ENCODE measurements around the gene IFT27.

GRCh38 chr22:36763576-36763975 is 12.3 kb downstream of the IFT27 start:
- TF ChIP-seq, protein P1, sequence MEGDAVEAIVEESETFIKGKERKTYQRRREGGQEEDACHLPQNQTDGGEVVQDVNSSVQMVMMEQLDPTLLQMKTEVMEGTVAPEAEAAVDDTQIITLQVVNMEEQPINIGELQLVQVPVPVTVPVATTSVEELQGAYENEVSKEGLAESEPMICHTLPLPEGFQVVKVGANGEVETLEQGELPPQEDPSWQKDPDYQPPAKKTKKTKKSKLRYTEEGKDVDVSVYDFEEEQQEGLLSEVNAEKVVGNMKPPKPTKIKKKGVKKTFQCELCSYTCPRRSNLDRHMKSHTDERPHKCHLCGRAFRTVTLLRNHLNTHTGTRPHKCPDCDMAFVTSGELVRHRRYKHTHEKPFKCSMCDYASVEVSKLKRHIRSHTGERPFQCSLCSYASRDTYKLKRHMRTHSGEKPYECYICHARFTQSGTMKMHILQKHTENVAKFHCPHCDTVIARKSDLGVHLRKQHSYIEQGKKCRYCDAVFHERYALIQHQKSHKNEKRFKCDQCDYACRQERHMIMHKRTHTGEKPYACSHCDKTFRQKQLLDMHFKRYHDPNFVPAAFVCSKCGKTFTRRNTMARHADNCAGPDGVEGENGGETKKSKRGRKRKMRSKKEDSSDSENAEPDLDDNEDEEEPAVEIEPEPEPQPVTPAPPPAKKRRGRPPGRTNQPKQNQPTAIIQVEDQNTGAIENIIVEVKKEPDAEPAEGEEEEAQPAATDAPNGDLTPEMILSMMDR (IDR thresholded peaks at IDR 0.05; ENCODE audit: insufficient read depth, low read length) = no peak
- TF ChIP-seq, protein P2, sequence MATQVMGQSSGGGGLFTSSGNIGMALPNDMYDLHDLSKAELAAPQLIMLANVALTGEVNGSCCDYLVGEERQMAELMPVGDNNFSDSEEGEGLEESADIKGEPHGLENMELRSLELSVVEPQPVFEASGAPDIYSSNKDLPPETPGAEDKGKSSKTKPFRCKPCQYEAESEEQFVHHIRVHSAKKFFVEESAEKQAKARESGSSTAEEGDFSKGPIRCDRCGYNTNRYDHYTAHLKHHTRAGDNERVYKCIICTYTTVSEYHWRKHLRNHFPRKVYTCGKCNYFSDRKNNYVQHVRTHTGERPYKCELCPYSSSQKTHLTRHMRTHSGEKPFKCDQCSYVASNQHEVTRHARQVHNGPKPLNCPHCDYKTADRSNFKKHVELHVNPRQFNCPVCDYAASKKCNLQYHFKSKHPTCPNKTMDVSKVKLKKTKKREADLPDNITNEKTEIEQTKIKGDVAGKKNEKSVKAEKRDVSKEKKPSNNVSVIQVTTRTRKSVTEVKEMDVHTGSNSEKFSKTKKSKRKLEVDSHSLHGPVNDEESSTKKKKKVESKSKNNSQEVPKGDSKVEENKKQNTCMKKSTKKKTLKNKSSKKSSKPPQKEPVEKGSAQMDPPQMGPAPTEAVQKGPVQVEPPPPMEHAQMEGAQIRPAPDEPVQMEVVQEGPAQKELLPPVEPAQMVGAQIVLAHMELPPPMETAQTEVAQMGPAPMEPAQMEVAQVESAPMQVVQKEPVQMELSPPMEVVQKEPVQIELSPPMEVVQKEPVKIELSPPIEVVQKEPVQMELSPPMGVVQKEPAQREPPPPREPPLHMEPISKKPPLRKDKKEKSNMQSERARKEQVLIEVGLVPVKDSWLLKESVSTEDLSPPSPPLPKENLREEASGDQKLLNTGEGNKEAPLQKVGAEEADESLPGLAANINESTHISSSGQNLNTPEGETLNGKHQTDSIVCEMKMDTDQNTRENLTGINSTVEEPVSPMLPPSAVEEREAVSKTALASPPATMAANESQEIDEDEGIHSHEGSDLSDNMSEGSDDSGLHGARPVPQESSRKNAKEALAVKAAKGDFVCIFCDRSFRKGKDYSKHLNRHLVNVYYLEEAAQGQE (IDR thresholded peaks at IDR 0.05; ENCODE audit: insufficient replicate concordance, low read depth) = no peak
- no peak for TF ChIP-seq POLR2AphosphoS5 (IDR thresholded peaks at IDR 0.05; ENCODE audit: low read depth)

Measured in HL-60 (cell line).